ENCODE data around the gene HDAC9.
"Not testable (repeated sequence)": the region's sequence is repeated elsewhere in the genome, so short reads cannot be mapped to it uniquely, and the experiment has no call there.

The HDAC9 gene

GRCh38 chr7:18903695-18904094 lies 408.1 kb downstream of the HDAC9 start:
- DNase-seq = no peak

GRCh38 chr7:18905316-18905943 lies 409.9 kb downstream of the HDAC9 start:
- no peak for DNase-seq

DNA sequence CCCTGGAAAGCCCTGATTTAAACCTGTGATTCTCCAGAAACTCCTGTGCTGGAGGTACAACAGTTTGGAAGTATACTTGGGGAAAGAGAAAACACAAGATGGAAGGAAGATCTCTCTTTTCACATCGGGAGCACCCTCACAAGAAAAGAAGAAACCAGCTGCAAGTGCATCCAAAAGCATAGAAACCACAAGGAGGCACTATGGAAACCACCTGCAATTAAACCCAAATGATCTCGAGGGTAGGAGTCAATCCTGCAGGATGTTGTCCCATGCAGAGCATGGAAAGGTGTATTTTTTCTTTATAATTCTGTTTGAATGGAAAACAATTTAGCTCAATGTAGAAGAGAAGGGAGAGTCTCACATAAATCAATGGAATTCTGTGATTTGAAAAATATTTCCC lies 411.4 kb downstream of the HDAC9 start:
- DNase-seq = no peak

GRCh38 chr7:18913106-18913505 lies 417.6 kb downstream of the HDAC9 start:
- no peak for DNase-seq

GRCh38 chr7:18916826-18917225 lies 421.3 kb downstream of the HDAC9 start:
- DNase-seq = no peak

GRCh38 chr7:18927134-18927533 lies 431.6 kb downstream of the HDAC9 start:
- DNase-seq = no peak

DNA sequence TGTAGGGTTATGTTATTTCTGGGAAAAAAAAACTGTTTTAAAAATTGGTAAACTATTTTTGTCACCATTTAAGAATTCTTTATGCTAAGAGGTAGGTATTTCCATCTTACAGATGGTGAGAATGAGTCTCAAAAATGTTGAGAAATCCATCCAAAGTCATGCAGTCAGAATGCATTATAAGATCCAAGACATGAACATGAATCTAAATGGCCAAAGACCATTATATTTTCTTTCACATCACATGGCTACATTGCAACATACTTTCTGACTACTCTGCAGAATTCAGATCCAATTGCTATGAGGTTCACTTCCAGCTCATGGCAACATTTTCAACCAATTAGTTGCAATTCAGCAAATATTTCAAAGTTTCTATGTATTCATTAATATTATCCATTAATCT lies 440.7 kb downstream of the HDAC9 start:
- no peak for DNase-seq

- DNase-seq = no peak
These were observed 444.4 kb downstream of the HDAC9 start for GRCh38 chr7:18939771-18940592.

DNA sequence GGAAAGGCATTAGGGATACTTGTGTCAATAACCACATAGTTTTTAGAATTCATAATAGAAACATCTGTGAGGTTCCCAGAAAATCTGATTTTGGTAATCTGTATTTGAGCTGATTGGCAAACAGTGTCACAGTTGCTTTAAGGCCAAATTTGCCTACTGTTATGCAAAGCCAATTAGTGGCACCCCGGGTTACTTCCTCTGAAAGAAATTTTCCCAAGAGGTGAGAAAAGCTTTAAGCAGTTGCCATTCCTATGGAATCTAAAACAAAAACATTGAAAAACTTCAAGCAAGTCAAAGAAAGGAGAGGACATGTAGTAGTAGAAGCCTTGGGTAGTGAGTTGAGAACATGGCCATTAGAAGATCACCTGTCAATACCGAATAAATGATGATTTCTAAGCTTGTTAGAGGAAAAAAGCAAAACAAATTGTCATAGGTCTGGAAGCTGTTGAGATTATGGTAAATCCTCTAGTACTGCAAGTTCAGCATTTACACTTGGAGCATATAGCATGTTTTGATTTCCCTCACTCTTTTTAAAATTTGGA lies 445.1 kb downstream of the HDAC9 start:
- DNase-seq = no peak

DNA sequence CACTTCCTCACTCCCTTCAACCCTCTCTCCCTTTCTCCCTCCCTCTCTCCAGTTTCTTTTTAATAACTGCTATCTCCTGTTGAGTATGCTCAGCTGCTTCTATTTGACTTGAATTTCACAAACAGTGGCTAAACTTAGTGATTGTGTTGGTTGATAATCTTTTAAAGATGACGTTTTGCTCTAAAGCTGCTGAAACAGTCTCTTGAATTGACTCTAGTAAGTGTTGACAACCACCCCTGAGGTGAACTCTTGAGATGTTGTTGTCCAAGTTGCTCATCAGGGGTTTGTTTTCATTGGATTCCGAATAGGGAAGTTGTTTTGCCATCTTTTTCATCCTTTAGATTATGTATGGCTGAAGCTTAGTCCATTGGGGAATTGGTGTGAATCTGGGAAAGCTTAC lies 445.7 kb downstream of the HDAC9 start:
- DNase-seq = no peak

DNA sequence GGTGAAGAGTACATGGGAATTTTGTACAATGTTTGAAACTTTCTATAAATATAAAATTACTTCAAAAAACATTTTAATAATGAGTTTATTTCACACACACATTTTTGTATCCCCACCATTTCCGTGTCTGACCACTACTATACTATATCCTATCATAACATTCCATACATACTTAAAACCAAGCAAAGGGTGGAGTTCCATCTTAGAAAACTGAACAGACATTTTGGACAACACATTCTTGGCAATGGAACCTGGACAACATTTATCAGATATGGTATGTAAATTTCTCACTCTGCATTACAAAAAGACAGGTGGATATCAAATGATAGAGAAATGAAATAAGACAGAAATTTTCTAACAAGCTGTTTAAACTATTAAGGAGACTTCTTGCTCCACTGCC lies 453.0 kb downstream of the HDAC9 start:
- DNase-seq = no peak

GRCh38 chr7:18952846-18953245 lies 457.3 kb downstream of the HDAC9 start:
- DNase-seq = no peak

DNA sequence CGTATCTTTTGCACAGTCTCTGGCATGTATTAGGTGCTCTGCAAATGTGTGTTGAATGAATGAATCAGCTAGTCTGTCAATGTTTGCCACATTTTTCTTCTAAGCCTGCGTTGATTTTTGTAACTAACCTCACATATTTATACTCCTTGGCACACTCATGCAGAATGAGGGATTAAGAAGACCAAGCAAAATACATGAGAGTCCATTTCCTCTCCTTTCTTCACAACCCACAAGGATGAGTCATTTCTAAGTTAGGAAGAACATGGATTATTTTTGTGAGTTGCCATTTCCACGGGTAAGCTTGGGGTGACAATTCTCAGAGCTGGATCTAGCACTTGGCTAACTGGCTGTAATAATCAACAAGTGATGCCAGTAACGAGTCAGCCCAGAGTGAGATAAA lies 463.1 kb downstream of the HDAC9 start:
- DNase-seq = no peak

GRCh38 chr7:18960725-18961124 lies 465.2 kb downstream of the HDAC9 start:
- no peak for DNase-seq

DNA sequence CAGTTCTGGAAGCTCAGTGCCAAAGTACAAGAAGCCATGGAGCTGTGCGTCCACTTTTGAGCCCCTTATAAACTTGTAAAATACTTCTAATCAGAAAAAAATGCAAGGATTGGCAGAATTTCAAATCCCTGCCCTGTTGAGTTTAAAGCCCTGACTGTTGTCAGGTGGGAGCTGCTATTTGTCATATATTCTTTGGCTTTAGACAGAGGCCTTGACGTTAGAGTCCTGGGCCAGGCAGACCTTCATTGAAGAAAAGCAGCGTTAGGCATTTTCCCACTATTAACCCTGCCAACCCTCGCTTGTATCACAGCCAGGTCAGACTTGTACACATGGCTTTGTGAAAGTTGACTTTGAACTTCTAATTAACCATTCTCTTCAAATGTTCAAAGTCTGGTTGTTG lies 466.5 kb downstream of the HDAC9 start:
- DNase-seq = no peak

GRCh38 chr7:18965657-18966056 lies 470.1 kb downstream of the HDAC9 start:
- DNase-seq = no peak

- not testable (repeated sequence) for DNase-seq
These were observed 472.2 kb downstream of the HDAC9 start for GRCh38 chr7:18967755-18968154.

- no peak for DNase-seq
These were observed 476.3 kb downstream of the HDAC9 start for GRCh38 chr7:18971839-18972238.

DNA sequence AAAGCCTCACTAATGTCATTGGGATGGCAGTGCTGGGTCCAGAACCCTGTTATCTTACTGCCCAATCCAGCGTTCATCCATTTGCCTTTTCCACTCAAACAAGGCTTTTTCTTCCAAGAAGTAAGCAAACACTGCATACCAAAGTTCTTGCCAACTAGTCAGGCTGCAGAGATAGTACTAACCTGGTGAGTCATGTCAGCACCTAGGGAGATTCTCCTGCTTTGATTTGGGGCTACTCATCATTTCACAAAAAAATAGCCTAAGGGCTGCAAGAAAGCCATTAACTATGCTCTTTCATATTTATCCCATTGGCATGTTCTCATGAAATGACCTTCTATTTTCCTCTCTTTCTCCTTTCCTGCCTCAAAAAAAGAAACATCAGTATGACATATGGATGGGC lies 479.3 kb downstream of the HDAC9 start:
- DNase-seq = no peak

DNA sequence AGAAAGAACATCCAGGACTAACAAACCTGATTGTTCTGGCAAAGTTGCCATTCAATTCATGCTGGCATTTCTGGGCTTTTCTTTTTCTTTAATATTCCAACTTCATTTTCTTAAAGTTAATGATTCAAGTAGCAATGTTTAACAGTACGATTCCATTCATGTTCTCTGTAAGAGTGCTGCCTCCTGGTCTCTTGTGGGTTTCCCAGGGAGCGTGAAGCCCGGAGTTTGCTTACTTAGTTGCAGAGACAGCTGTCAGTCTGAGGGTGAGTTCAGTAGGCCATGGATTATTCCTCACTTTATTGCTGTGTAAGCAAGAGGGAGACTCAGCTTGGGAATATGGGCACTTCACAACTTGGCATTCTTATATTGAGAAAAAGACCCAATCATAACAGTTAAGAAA lies 479.7 kb downstream of the HDAC9 start:
- DNase-seq = no peak

- DNase-seq = no peak
These were observed 480.2 kb downstream of the HDAC9 start for GRCh38 chr7:18975689-18976280.

DNA sequence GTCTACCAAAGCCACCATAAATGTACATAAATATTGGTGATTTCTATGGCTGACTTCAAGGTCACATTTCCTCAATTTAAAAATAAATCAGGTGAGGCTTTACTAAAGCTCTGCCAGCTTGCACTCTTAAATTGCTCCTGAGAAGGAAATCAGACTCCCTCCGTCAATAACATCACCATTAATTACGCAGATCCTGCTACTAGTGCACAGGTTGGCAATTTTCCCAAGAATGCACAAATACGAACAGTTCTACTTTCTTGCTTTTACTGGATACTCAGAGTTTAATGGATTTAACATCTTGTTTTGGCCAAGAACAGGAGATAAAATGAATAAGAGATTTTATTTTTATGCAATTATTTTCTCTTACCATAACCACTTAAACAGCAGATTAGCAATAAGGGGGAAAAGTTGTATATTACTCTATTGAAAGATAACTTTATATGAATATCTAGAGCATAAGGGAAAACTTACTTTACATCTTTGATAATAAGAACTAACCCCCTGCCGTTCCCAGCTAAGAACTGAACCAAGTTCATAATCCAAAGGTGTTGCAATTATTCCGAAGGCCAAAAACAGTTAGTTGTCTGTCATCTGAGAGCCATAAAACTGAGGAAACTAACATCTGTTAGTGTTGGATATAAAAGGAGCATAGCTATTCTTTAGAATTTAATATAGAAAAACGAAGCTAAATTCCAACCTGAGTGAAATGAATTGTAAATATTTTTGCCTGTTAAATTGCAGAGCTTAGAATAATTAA lies 481.3 kb downstream of the HDAC9 start:
- no peak for DNase-seq

DNA sequence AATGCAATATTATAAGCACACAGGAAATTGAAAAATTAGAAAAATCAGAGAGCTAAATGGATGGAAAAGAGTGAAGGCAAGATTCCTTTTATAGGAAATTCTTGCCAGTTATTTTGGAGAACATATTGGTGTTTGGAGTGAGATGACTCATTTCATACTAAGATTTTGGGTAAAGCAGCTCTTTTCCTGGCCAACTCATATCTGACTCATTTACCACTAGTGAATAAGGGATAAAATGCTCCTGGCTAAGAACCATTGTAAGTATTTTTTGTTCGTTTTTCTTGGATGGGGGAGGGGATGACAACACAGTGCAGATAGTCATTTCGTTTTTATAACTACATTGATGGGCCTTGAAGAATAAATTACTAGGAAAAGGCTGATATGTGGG lies 482.6 kb downstream of the HDAC9 start:
- no peak for DNase-seq
